ENCODE measurements around the gene DSCAM.
"Not testable (repeated sequence)": the region's sequence is repeated elsewhere in the genome, so short reads cannot be mapped to it uniquely, and the experiment has no call there.

Gene DSCAM

GRCh38 chr21:40200126-40200525 is 646.8 kb downstream of the DSCAM start:
- no peak for DNase-seq

- DNase-seq: no peak
These were observed 652.6 kb downstream of the DSCAM start for GRCh38 chr21:40194185-40194980.

GRCh38 chr21:40191616-40192015 is 655.3 kb downstream of the DSCAM start:
- DNase-seq: no peak

- DNase-seq: no peak
These were observed 655.8 kb downstream of the DSCAM start for GRCh38 chr21:40191196-40191595.

- DNase-seq: no peak
These were observed 658.9 kb downstream of the DSCAM start for GRCh38 chr21:40187946-40188654.

GRCh38 chr21:40187244-40187643 is 659.7 kb downstream of the DSCAM start:
- DNase-seq: no peak

GRCh38 chr21:40186045-40186444 is 660.9 kb downstream of the DSCAM start:
- DNase-seq: no peak

GRCh38 chr21:40185208-40185607 is 661.8 kb downstream of the DSCAM start:
- no peak for DNase-seq

GRCh38 chr21:40182491-40182890 is 664.5 kb downstream of the DSCAM start:
- not testable (repeated sequence) for DNase-seq

GRCh38 chr21:40179166-40179565 is 667.8 kb downstream of the DSCAM start:
- DNase-seq: no peak

- no peak for DNase-seq
These were observed 668.2 kb downstream of the DSCAM start for GRCh38 chr21:40178726-40179125.

GRCh38 chr21:40177979-40178378 is 669.0 kb downstream of the DSCAM start:
- DNase-seq: no peak

GRCh38 chr21:40176724-40177123 is 670.2 kb downstream of the DSCAM start:
- DNase-seq: no peak

- no peak for DNase-seq
These were observed 673.1 kb downstream of the DSCAM start for GRCh38 chr21:40173816-40174215.

GRCh38 chr21:40169971-40170370 is 677.0 kb downstream of the DSCAM start:
- no peak for DNase-seq

GRCh38 chr21:40166291-40166843 is 680.6 kb downstream of the DSCAM start:
- DNase-seq: no peak

- DNase-seq: no peak
These were observed 681.2 kb downstream of the DSCAM start for GRCh38 chr21:40165773-40166070.

GRCh38 chr21:40164905-40165772 is 681.8 kb downstream of the DSCAM start:
- DNase-seq: no peak

GRCh38 chr21:40162075-40162474 is 684.9 kb downstream of the DSCAM start:
- no peak for DNase-seq

GRCh38 chr21:40160911-40161310 is 686.0 kb downstream of the DSCAM start:
- DNase-seq: no peak

GRCh38 chr21:40158366-40158765 is 688.6 kb downstream of the DSCAM start:
- no peak for DNase-seq

GRCh38 chr21:40155563-40155962 is 691.4 kb downstream of the DSCAM start:
- DNase-seq: no peak

- DNase-seq: no peak
These were observed 693.6 kb downstream of the DSCAM start for GRCh38 chr21:40153351-40153750.
